ENCODE measurements around the gene SLC13A4. TPM values are rescaled to one million over a fixed set of nuclear protein-coding genes. Genes with fewer than 3 reads are reported as not detected.

SLC13A4 gene
- total RNA-seq, 1 donor from 2014 or later: not detected

DNA sequence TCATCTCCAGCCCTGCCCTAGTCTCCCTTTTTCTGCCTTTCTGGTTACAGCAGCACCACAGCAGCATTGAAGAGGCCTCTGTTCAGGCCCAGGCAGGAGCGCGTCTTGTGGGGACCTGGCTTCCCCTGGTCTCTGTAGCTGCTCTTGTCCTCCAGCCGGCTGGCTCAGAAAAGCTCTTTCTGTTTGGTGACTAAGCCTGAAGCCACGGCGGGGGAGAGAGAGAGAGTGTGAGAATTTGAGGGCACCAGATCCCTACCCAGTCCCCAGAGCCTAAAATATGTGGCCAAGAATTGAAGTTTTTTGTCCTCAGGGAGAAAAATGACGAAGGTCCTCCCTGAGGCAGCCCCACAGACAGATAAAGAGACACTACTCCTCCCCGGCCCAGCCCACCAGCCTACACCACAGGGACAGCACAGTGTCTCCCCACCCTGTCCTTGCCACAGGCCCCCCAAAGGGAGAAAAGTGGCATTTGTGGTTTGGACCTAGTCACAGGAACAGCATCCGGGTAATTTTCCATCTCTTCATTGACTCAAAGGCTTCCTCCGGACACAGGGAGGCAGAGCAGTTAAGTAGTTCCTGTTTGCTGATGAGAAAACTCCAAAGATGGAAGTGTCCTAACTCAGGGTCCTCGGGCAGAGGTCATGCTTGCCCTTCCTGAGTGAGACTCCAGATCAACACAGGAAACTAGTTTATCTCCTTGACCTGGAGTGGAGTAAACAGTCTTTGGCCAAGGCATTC, 33.9 kb upstream of the SLC13A4 start:
- DNase-seq (ENCODE audit: low read depth): no peak
- H3K4me3 ChIP-seq (ENCODE audit: low read depth, low read length): no peak overlapping the region
- no peak for TF ChIP-seq CTCF (conservative IDR thresholded peaks at IDR 0.05; ENCODE audit: low read depth, low read length)

- TF ChIP-seq CTCF (conservative IDR thresholded peaks at IDR 0.05; ENCODE audit: low read depth, low read length): no peak
- DNase-seq (ENCODE audit: low read depth): no peak
- no peak overlapping the region for H3K4me3 ChIP-seq (ENCODE audit: low read depth, low read length)
Observed at GRCh38 chr7:135759532-135759931, 31.5 kb upstream of the SLC13A4 start.

DNA sequence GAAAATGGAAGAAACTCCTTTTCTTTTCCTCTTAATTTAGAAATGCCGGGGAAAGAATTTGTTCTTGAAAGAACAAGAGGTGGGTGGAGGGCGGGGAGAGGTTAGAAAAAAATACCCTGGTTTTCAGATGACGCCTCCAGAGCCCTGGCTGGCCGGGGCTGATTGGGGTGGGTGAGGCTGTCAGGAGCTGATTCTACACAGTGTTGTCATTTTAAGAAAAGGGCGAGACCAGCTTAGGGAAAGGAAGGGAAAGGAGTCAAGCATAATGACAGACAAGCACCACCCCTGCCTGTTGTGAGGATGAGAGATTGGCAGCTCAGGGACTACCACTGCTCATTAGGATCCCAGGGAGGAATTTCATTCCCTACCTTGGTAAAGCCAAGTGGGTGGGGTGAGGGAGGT, 30.5 kb upstream of the SLC13A4 start:
- H3K4me3 ChIP-seq (ENCODE audit: low read depth, low read length): no peak overlapping the region
- no peak for DNase-seq (ENCODE audit: low read depth)
- no peak for TF ChIP-seq CTCF (conservative IDR thresholded peaks at IDR 0.05; ENCODE audit: low read depth, low read length)

- no peak for DNase-seq (ENCODE audit: low read depth)
- H3K4me3 ChIP-seq (ENCODE audit: low read depth, low read length): no peak overlapping the region
- TF ChIP-seq CTCF (conservative IDR thresholded peaks at IDR 0.05; ENCODE audit: low read depth, low read length): no peak
Observed at GRCh38 chr7:135757719-135758411, 29.9 kb upstream of the SLC13A4 start.

GRCh38 chr7:135756191-135756590, 28.2 kb upstream of the SLC13A4 start:
- TF ChIP-seq CTCF (conservative IDR thresholded peaks at IDR 0.05; ENCODE audit: low read depth, low read length): no peak
- H3K4me3 ChIP-seq (ENCODE audit: low read depth, low read length): no peak overlapping the region
- no peak for DNase-seq (ENCODE audit: low read depth)

- H3K4me3 ChIP-seq (ENCODE audit: low read depth, low read length): no peak overlapping the region
- DNase-seq (ENCODE audit: low read depth): no peak
- no peak for TF ChIP-seq CTCF (conservative IDR thresholded peaks at IDR 0.05; ENCODE audit: low read depth, low read length)
Observed at GRCh38 chr7:135755351-135755753, 27.4 kb upstream of the SLC13A4 start.
